IMR-90 (cell line): ENCODE data around the gene RRAGD. TPM values are rescaled to one million over a fixed set of nuclear protein-coding genes. Genes with fewer than 3 reads are reported as not detected.

Source experiments
- ATAC-seq: fragments of 200-7000 bp; cut with Tn5 transposase; 2 replicates; pipeline ENCODE4 v1.9.1; 2020; ENCODE audit warnings: low read depth, mild to moderate bottlenecking, moderate library complexity
- BruUV-seq: library from RNA; stranded (reverse); fragments of 400-500 nt; replicated peaks from 2 replicates; lab custom pipeline; 2021; lab: Mats Ljungman, UMichigan
- CTCF ChIA-PET: fragments of 300-600 bp; formaldehyde crosslinking; extraction: SDS; loops from one replicate; lab custom pipeline; 2021; ENCODE audit warnings: antibody characterized with exemption; lab: Yijun Ruan, JAX
- POLR2A ChIA-PET: fragments of 300-600 bp; sonication (Branson Sonifier 250); formaldehyde crosslinking; loops from one replicate; lab custom pipeline; 2022; ENCODE audit warnings: antibody characterized with exemption; ENCODE audit not compliant: unreplicated experiment; lab: Charles Lee
- DNase-seq: peaks from one replicate; pipeline ENCODE4 v3.0.0; 2013
- H2AFZ ChIP-seq: replicated peaks from 2 replicates; pipeline ENCODE3; 2013; ENCODE audit warnings: low read length, mild to moderate bottlenecking; ENCODE audit not compliant: poor library complexity
- H2AK5ac ChIP-seq: 2 replicates; pipeline ENCODE4 v1.6.1; 2013; ENCODE audit warnings: low read depth, low read length, inconsistent platforms
- H2AK9ac ChIP-seq: replicated peaks from 2 replicates; pipeline ENCODE3; 2013; ENCODE audit warnings: mild to moderate bottlenecking, low read depth, low read length, moderate library complexity; ENCODE audit not compliant: poor library complexity
- H2BK120ac ChIP-seq: 2 replicates; pipeline ENCODE4 v1.6.1; 2013; ENCODE audit warnings: low read depth, low read length, inconsistent platforms
- H2BK15ac ChIP-seq: 3 replicates; pipeline ENCODE4 v1.6.1; 2013; ENCODE audit warnings: low read depth, low read length, inconsistent platforms
- H2BK20ac ChIP-seq: 2 replicates; pipeline ENCODE4 v1.6.1; 2013; ENCODE audit warnings: low read depth, mild to moderate bottlenecking, inconsistent platforms, low read length, moderate library complexity
- H2BK5ac ChIP-seq: 2 replicates; pipeline ENCODE4 v1.6.1; 2013; ENCODE audit warnings: mild to moderate bottlenecking, low read depth, low read length, inconsistent platforms; ENCODE audit not compliant: poor library complexity, severe bottlenecking
- H3K14ac ChIP-seq: replicated peaks from 2 replicates; pipeline ENCODE4 v1.6.1; 2013; ENCODE audit warnings: low read depth, low read length, inconsistent platforms
- H3K18ac ChIP-seq: 2 replicates; pipeline ENCODE4 v1.6.1; 2013; ENCODE audit warnings: low read depth, low read length, control low read depth
- H3K23ac ChIP-seq: 2 replicates; pipeline ENCODE4 v1.6.1; 2013; ENCODE audit warnings: low read depth, low read length, inconsistent platforms
- H3K27ac ChIP-seq: 2 replicates; pipeline ENCODE4 v1.5.1; 2013; ENCODE audit warnings: mild to moderate bottlenecking, control low read depth, low read length; ENCODE audit not compliant: insufficient read depth
- H3K27me3 ChIP-seq: 2 replicates; pipeline ENCODE4 v1.6.1; 2013; ENCODE audit warnings: low read length; ENCODE audit not compliant: control insufficient read depth, insufficient read depth
- H3K36me3 ChIP-seq: 2 replicates; pipeline ENCODE4 v1.6.1; 2013; ENCODE audit warnings: low read length, mixed read lengths; ENCODE audit not compliant: control insufficient read depth, insufficient read depth
- H3K4ac ChIP-seq: 2 replicates; pipeline ENCODE4 v1.6.1; 2013; ENCODE audit warnings: low read depth, low read length, inconsistent platforms
- H3K4me1 ChIP-seq: 2 replicates; pipeline ENCODE4 v1.6.1; 2013; ENCODE audit warnings: low read length, mixed read lengths; ENCODE audit not compliant: control insufficient read depth, insufficient read depth
- H3K4me2 ChIP-seq: 2 replicates; pipeline ENCODE4 v1.6.1; 2013; ENCODE audit warnings: low read depth, mild to moderate bottlenecking, control low read depth, low read length, moderate library complexity
- H3K4me3 ChIP-seq: 2 replicates; pipeline ENCODE4 v1.5.1; 2013; ENCODE audit warnings: low read depth, mild to moderate bottlenecking, control low read depth, low read length, moderate library complexity; ENCODE audit not compliant: insufficient read depth
- H3K56ac ChIP-seq: 2 replicates; pipeline ENCODE4 v1.6.1; 2013; ENCODE audit warnings: low read length, inconsistent platforms; ENCODE audit not compliant: insufficient read depth; ENCODE audit errors: extremely low read depth
- H3K79me1 ChIP-seq, 2 experiments: 2 replicates each; pipeline ENCODE4 v1.6.1; 2013; ENCODE audit warnings: low read length in 2 of 2, inconsistent platforms in 1 of 2, low read depth in 1 of 2
- H3K9ac ChIP-seq: 2 replicates; pipeline ENCODE4 v1.6.1; 2013; ENCODE audit warnings: low read depth, low read length, control low read depth
- H3K9me1 ChIP-seq: 2 replicates; pipeline ENCODE4 v1.6.1; 2013; ENCODE audit warnings: low read length, inconsistent platforms; ENCODE audit not compliant: insufficient read depth
- H3K9me3 ChIP-seq: 2 replicates; pipeline ENCODE4 v1.6.1; 2013; ENCODE audit warnings: low read length; ENCODE audit not compliant: control insufficient read depth, insufficient read depth
- H4K20me1 ChIP-seq: 2 replicates; pipeline ENCODE4 v1.6.1; 2013; ENCODE audit warnings: low read length, inconsistent platforms; ENCODE audit not compliant: insufficient read depth
- H4K5ac ChIP-seq: 2 replicates; pipeline ENCODE4 v1.6.1; 2013; ENCODE audit warnings: mild to moderate bottlenecking, low read depth, low read length, control low read depth
- H4K8ac ChIP-seq, 2 experiments: 2 replicates each; pipeline ENCODE4 v1.6.1; 2013; ENCODE audit warnings: low read depth in 2 of 2, low read length in 2 of 2, control low read depth in 1 of 2, inconsistent platforms in 1 of 2
- H4K91ac ChIP-seq: 2 replicates; pipeline ENCODE4 v1.6.1; 2013; ENCODE audit warnings: low read depth, low read length, inconsistent platforms; ENCODE audit not compliant: insufficient read depth
- CEBPB ChIP-seq: IDR thresholded peaks from 2 replicates; pipeline ENCODE4 v1.6.1; 2012; ENCODE audit warnings: low read depth, low read length, improper control_type of control experiment
- CHD1 ChIP-seq: IDR thresholded peaks from 2 replicates; pipeline ENCODE4 v1.6.1; 2012; ENCODE audit warnings: low read depth, low read length, improper control_type of control experiment
- FOS ChIP-seq: fragments of 150-350 bp; IDR thresholded peaks from 2 replicates; pipeline ENCODE4 v1.6.1; 2016; ENCODE audit warnings: low read depth, low read length
- MAFK ChIP-seq: IDR thresholded peaks from 2 replicates; pipeline ENCODE4 v1.6.1; 2012; ENCODE audit warnings: low read depth, low read length, improper control_type of control experiment
- MAZ ChIP-seq: IDR thresholded peaks from 2 replicates; pipeline ENCODE4 v1.6.1; 2012; ENCODE audit warnings: low read depth, mild to moderate bottlenecking, low read length, improper control_type of control experiment, moderate library complexity, borderline replicate concordance
- MXI1 ChIP-seq: IDR thresholded peaks from 2 replicates; pipeline ENCODE4 v1.6.1; 2012; ENCODE audit warnings: low read depth, mild to moderate bottlenecking, low read length, moderate library complexity, borderline replicate concordance
- POLR2A ChIP-seq: IDR thresholded peaks from 2 replicates; pipeline ENCODE4 v1.6.1; 2012; ENCODE audit warnings: mild to moderate bottlenecking, low read depth, low read length
- RAD21 ChIP-seq: IDR thresholded peaks from 2 replicates; pipeline ENCODE4 v1.6.1; 2012; ENCODE audit warnings: low read length, improper control_type of control experiment
- RCOR1 ChIP-seq: IDR thresholded peaks from 2 replicates; pipeline ENCODE4 v1.6.1; 2012; ENCODE audit warnings: mild to moderate bottlenecking, low read length, improper control_type of control experiment; ENCODE audit not compliant: insufficient replicate concordance
- RFX5 ChIP-seq: IDR thresholded peaks from 2 replicates; pipeline ENCODE4 v1.8.0; 2012; ENCODE audit warnings: low read depth, mild to moderate bottlenecking, low read length, moderate library complexity
- SMC3 ChIP-seq: fragments of 150-350 bp; IDR thresholded peaks from 2 replicates; pipeline ENCODE4 v1.6.1; 2016; ENCODE audit warnings: low read depth, mild to moderate bottlenecking, antibody characterized with exemption, low read length, moderate library complexity
- WGBS, 2 experiments: methylation state at CpG; one replicate each; pipeline versions ENCODE4 v1.1.5 to v1.1.7; 2013; ENCODE audit warnings: missing lambda C conversion rate in 2 of 2; ENCODE audit not compliant: insufficient read length in 1 of 2; ENCODE audit errors: extremely low coverage in 2 of 2; 5-methylcytosine and 5-hydroxymethylcytosine counted together
- dilution Hi-C: fragments of 300-500 bp; cut with HindIII; formaldehyde crosslinking; loops from one replicate; pipeline ENCODE4 v1.14.3; 2018; ENCODE audit warnings: low sequenced_read_pairs; ENCODE audit not compliant: unreplicated experiment
- in situ Hi-C: fragments of 300-500 bp; cut with MboI; formaldehyde crosslinking; loops from 3 replicates; pipeline ENCODE4 v1.14.3; 2019; ENCODE audit warnings: low sequenced_read_pairs, inconsistent platforms, mixed read lengths
- intact Hi-C: fragments of 100-400 bp; cut with micrococcal nuclease; formaldehyde crosslinking; loops from 2 replicates; pipeline ENCODE4 v1.10.0; 2022
- polyA plus RNA-seq, 3 experiments: library from polyadenylated mRNA; depleted of rRNA; stranded (reverse); fragments of >200 nt; gene quantifications; 2 replicates each; pipeline ENCODE4 v1.2.3, GENCODE V29; 2012; ENCODE audit warnings: low replicate concordance in 1 of 3
- total RNA-seq: library from RNA; depleted of rRNA; stranded (reverse); fragments of >200 nt; gene quantifications from 2 replicates; pipeline ENCODE4 v1.2.3, GENCODE V29; 2012
- TF ChIP-seq, protein P1 (sequence below): fragments of 150-350 bp; IDR thresholded peaks from 2 replicates; pipeline ENCODE4 v1.6.1; 2016; ENCODE audit warnings: low read depth, mild to moderate bottlenecking, low read length, moderate library complexity, borderline replicate concordance
- TF ChIP-seq, protein P2 (sequence below): fragments of 150-350 bp; IDR thresholded peaks from 2 replicates; pipeline ENCODE4 v1.6.1; 2017; ENCODE audit warnings: mild to moderate bottlenecking, antibody characterized with exemption, low read length, low read depth
- TF ChIP-seq, protein P3 (sequence below): conservative IDR thresholded peaks from 2 replicates; pipeline ENCODE4 v1.5.1; 2012; ENCODE audit warnings: mild to moderate bottlenecking, low read depth, low read length, improper control_type of control experiment

Gene RRAGD
- total and polyA plus RNA-seq, 2 of the 4 experiments (the other 2 are of a cell fraction): not detected

DNA sequence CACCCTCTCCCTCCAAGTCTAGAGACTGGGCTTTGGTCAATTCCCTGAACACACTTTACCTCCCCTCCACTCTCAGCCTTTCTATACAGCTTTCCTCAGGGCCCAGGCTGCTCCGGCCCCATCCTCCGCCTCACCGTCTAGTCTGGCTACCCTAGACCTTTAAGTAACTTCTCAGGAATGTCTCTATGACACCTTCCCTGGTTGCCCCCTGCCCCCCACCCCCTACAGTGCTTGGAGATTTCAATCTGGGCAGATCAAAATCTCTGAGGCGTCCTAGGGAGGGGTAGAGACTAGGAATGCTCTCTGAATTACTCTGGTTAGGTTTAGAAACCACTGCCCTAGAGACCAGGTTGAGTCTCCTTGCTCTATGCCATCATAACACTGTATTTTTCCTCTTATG, 65.6 kb downstream of the RRAGD start:
- peaks cover 58% of the 10 kb centered on the region for H4K20me1 ChIP-seq

More for the DNA sequence above, 65.6 kb downstream of the RRAGD start:
- POLR2A ChIA-PET: no interaction called here
- H3K9ac ChIP-seq: no peak overlapping the region
- DNase-seq: no peak
- H3K79me1 ChIP-seq: peaks cover 17 to 57% of the 10 kb centered on the region in 2 experiments
- H4K91ac ChIP-seq: no peak overlapping the region
- peaks cover 9% of the 10 kb centered on the region for H3K4me1 ChIP-seq
- no peak overlapping the region for H2BK120ac ChIP-seq
- H3K27me3 ChIP-seq: no peaks in the 10 kb centered on the region
- dilution Hi-C loops: no loop called here
- H2BK15ac ChIP-seq: no peak overlapping the region
- no peak overlapping the region for H3K4me3 ChIP-seq
- no peaks in the 10 kb centered on the region for H3K9me3 ChIP-seq
- H3K36me3 ChIP-seq: peaks cover 3% of the 10 kb centered on the region; the same call in 1 of the 2 replicates
- H3K27ac ChIP-seq: no peak overlapping the region
- H3K4ac ChIP-seq: no peak overlapping the region
- H3K23ac ChIP-seq: no peak overlapping the region
- WGBS, 2 experiments: no CpG with 5 or more reads among the region's 4 CpGs
- no TSS peak for BruUV-seq
- H3K9me1 ChIP-seq: peaks cover 16% of the 10 kb centered on the region
- no peak overlapping the region for H4K8ac ChIP-seq
- CTCF ChIA-PET: no interaction called here
- H4K5ac ChIP-seq: no peak overlapping the region
- intact Hi-C loops: no loop called here
- H3K14ac ChIP-seq: no peak overlapping the region
- no peak overlapping the region for H3K4me2 ChIP-seq
- no peak overlapping the region for H2AK9ac ChIP-seq
- in situ Hi-C loops: no loop called here
- TF ChIP-seq FOS (no peak), RFX5 (no peak), RCOR1 (no peak), POLR2A (no peak), SMC3 (no peak), RAD21 (no peak), MXI1 (no peak), MAZ (no peak), CEBPB (no peak), CHD1 (no peak), MAFK (no peak)
- TF ChIP-seq, protein P1, sequence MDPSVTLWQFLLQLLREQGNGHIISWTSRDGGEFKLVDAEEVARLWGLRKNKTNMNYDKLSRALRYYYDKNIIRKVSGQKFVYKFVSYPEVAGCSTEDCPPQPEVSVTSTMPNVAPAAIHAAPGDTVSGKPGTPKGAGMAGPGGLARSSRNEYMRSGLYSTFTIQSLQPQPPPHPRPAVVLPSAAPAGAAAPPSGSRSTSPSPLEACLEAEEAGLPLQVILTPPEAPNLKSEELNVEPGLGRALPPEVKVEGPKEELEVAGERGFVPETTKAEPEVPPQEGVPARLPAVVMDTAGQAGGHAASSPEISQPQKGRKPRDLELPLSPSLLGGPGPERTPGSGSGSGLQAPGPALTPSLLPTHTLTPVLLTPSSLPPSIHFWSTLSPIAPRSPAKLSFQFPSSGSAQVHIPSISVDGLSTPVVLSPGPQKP: no peak
- TF ChIP-seq, protein P2, sequence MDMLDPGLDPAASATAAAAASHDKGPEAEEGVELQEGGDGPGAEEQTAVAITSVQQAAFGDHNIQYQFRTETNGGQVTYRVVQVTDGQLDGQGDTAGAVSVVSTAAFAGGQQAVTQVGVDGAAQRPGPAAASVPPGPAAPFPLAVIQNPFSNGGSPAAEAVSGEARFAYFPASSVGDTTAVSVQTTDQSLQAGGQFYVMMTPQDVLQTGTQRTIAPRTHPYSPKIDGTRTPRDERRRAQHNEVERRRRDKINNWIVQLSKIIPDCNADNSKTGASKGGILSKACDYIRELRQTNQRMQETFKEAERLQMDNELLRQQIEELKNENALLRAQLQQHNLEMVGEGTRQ: no peak
- TF ChIP-seq, protein P3, sequence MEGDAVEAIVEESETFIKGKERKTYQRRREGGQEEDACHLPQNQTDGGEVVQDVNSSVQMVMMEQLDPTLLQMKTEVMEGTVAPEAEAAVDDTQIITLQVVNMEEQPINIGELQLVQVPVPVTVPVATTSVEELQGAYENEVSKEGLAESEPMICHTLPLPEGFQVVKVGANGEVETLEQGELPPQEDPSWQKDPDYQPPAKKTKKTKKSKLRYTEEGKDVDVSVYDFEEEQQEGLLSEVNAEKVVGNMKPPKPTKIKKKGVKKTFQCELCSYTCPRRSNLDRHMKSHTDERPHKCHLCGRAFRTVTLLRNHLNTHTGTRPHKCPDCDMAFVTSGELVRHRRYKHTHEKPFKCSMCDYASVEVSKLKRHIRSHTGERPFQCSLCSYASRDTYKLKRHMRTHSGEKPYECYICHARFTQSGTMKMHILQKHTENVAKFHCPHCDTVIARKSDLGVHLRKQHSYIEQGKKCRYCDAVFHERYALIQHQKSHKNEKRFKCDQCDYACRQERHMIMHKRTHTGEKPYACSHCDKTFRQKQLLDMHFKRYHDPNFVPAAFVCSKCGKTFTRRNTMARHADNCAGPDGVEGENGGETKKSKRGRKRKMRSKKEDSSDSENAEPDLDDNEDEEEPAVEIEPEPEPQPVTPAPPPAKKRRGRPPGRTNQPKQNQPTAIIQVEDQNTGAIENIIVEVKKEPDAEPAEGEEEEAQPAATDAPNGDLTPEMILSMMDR: no peak
- no peak overlapping the region for H3K56ac ChIP-seq
- H2BK5ac ChIP-seq: no peak overlapping the region
- no peak overlapping the region for H2AK5ac ChIP-seq
- no peak overlapping the region for H3K18ac ChIP-seq
- H2BK20ac ChIP-seq: no peak overlapping the region
- no peak for ATAC-seq
- H2AFZ ChIP-seq: no peak overlapping the region
